NCI-H2107 (cell line): ENCODE results near the gene CNIH3.
"Not testable (repeated sequence)": the region's sequence is repeated elsewhere in the genome, so short reads cannot be mapped to it uniquely, and the experiment has no call there.

Experiments
- DNase-seq: peaks from one replicate; lab custom pipeline; 2025; lab: John Stamatoyannopoulos, UW

CNIH3 gene

DNA sequence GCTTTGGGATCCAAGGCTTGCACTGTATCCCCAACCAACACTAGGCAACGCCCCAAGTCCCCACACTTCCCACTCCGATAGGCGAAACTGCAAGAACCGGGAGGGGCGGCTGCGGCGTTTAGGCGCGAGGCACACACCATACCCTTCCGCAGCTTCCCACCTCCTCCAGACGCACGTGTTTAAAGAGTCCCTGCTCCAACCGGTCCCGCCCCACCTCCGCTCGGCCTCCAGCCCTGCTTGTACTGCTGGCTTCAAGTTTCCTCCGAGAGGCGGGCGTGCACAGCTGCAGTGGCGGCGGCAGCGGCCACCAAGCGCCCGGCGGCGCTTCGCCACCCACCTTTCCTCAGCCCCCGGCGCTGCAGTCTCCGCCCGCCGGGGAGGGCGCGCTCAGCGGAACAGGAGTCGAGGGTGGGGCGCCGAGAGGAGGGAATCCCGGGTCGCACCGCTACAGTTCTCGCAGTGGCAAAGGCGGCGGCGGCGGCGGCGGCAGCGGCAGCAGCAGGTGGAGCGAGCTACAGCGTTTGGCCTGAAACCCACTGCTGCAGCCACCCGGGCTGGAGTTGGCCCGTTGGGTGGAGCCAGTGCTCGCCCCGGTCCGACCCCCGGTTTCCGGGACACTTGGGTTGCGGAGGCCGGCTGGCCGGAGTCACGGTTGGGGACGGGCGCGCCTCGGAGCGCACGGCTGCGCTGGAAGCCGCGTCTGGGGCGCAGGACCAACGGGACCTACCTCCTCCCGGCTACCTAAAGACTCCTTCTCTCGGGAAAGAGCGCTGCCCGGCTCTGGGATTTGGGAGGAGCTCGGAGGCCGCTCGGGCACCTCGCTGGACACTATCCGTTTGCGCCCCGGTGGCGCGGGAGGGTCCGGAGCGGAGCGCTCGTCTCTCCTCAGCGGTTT, at the start of gene CNIH3:
Gene CNIH3, plus strand, starts transcription at position 457 of the 895 bp plus-strand sequence. CDS start 858 bp downstream, outside the sequence.
- peak; percentile 65 for DNase-seq

DNA sequence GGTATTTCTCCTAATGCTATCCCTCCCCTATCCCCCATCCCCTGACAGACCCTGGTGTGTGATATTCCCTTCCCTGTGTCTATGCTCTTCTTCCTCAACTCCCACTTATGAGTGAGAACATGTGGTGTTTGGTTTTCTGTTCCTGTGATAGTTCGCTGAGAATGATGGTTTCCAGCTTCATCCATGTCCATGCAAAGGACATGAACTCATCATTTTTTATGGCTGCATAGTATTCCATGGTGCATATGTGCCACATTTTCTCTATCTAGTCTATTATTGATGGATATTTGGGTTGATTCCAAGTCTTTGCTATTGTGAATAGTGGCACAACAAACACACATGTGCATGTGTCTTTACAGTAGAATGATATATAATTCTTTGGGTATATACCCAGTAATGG, 49.6 kb upstream of the CNIH3 start:
- not testable (repeated sequence) for DNase-seq

DNA sequence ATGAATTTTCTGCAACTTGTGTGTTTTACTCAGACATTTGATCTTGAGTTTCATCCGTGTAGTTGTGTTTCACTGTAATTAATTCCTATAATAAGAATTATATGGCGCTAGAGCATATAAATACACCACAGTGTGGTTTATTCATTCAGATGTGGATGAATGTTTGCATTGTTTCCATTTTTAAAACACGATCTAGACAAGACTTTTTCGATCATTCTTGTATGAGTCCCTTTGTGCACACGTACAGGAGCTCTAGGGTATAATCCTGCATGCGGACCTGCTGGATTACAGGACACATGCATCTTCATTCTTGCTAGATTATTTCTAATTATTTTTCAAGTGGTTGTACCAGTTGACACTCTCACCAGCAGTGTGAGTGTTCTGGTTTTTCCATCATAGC, 46.8 kb upstream of the CNIH3 start:
- DNase-seq: no peak

DNA sequence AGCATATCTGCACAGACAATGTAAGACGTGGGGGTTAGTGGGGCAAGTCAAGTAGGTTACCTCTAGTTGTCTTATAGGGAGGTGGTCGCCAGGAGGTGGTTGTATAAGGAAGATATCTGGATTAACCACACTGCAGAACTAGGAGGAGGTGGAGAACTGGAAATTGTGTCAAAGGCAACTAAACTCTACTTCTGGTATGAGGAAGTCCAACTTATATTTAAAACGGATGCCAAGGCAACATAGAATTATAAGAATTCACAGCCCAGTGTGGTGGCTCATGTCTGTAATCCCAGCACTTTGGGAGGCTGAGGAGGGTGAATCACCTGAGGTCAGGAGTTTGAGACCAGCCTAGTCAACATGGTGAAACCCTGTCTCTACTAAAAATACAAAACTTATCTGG, 44.1 kb upstream of the CNIH3 start:
- not testable (repeated sequence) for DNase-seq

DNA sequence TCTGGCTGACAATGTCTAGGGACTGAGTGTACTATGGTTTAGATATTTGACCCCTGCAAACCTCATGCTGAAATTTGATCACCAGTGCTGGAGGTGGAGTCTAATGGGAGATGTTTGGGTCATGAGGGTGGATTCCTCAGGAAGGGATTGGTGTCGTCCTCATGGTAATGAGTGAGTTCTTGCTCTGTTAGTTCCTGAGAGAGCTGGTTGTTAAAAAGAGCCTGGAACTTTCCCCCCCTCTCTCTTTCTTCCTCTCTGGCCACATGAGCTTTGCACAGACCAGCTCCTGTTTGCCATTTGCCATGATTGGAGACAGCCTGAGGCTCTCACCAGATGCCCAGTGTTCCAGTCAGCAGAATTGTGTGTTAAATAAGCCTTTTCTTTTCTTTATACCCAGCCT, 36.6 kb upstream of the CNIH3 start:
- DNase-seq: no peak

DNA sequence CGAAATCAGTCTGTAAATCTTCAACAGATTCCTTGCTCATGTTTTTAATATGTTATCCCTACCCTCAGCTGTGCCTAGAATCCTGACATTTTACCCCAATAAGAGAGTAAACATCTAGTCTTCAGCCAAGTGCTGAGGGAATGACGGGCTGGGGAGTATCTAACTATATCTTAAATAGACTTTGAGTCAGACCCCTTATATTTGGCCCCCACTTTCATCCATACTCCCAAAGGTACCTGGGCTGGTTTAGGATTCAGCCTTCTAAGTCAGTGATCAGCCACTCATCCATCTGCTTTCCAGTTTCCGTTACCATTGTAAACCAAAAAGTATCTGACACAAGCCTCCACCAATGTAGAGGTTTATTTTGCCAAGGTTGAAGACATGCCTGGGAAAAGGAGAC, 36.1 kb upstream of the CNIH3 start:
- DNase-seq: no peak

- DNase-seq: no peak
Observed at GRCh38 chr1:224582041-224582440, 34.1 kb upstream of the CNIH3 start.

GRCh38 chr1:224583774-224584173, 32.3 kb upstream of the CNIH3 start:
- no peak for DNase-seq

DNA sequence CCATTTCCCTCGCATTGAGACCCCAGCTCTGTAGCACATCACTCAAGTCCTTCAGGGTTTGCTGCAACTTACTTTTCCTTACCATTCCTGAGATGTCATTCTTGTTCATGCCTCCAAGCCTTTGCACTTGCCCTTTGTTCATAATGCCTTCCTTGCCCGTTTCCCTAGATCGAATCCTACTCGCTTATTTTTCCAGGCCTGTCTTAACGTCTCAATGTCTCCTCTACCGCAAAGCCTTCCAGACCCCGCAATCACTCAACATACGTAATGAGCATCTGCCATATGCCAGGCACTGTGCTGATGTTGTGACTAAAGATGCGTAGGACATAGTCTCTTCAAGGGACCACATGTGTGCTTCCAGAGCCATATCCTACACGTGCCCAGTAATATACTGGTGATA, 31.1 kb upstream of the CNIH3 start:
- no peak for DNase-seq

- DNase-seq: no peak
Observed at GRCh38 chr1:224587051-224587450, 29.1 kb upstream of the CNIH3 start.

GRCh38 chr1:224588515-224588914, 27.6 kb upstream of the CNIH3 start:
- no peak for DNase-seq

GRCh38 chr1:224589006-224589405, 27.1 kb upstream of the CNIH3 start:
- DNase-seq: no peak

- DNase-seq: no peak
Observed at GRCh38 chr1:224591326-224591725, 24.8 kb upstream of the CNIH3 start.

GRCh38 chr1:224592636-224593582, 23.2 kb upstream of the CNIH3 start:
- DNase-seq: peak; percentile 51

DNA sequence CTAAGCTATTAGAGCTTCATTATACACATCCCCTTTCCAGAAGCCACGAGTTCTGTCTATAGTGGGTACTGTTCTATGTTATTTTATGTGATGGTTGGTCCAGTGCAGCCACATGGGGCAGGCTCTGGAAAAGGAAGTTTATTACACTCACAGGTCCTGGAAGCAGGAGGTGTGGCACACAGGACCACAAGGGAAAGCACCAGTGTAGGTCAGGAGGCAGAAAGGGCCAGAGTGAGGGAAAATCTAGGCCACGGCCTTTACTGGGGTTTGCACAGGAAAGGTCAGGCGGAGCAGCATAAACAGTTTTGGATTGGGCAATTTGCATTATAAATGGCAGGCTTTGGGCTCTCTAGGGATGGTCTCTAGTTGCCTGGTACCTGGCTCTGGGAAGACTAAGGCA, 21.8 kb upstream of the CNIH3 start:
- no peak for DNase-seq

GRCh38 chr1:224594851-224595250, 21.3 kb upstream of the CNIH3 start:
- DNase-seq: no peak

DNA sequence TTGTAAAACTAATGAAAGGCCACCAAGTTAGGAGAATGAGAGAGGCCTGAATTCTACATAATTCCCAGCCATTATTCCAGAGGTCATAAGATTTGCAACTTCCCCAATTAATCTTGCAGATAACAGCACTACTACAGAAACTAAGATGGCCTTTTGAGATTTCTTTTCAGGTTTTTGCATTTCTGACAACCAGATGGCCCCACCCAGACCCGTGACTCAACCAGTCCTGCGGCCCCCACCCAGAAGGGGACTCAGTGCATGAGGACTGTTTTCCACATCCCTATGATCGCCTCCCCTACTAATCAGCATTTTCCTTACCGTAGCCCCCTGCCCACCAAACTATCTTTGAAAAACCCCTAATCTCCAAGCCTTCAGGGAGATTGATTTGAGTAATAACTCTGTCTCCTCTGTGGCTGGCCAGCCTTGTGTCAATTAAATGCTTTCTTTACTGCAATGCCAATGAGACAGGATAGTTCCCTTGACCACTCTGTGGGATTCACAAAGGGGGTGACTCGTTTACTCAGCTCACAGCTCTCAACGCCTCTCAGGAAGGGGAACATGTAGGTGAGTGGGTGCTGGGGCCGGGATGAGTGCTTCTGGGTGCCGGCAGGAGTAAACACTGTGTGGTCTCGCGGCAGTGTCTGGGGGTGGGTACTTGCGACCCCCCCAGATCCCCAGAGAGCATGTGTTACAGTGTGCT, 10.5 kb upstream of the CNIH3 start:
- DNase-seq: no peak

GRCh38 chr1:224607188-224608148, 8.6 kb upstream of the CNIH3 start:
- no peak for DNase-seq

DNA sequence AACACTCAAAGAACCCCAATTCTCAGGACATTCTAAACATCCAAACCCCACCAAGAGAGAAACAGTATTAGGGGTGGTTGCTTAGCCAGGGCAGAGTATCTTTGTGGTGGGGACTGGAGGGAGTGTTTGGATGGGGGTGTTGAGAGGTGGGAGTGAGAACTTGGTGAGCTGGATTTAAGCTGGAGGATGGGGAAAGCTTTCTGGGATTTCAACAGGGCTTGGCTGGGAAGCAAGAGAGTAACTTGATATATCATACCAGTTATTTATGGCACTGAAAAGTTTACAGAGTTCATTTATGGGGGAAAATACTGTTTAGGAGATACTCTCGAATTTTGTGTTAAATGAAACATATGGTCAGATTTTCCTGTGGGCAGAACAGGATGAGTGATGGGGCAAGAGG, 6.8 kb upstream of the CNIH3 start:
- no peak for DNase-seq

DNA sequence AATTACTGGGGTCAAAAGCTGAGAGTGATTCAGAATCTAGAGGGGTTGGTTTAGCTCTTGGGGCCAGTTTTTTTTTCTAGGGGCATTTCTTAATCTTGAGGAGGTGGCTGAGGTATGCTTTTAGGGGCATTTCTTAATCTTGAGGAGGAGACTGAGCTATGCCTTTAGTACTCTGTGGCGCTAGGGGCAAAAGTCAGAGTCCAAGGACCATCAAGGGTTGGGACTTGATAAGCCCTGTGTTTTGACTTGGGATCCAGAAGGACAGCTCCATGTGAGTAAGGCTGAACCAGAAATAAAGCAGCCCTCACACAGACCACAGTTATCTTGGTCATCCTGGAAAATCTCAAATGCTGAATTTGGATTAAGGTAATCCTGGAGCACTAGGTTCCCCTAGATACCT, 3.9 kb upstream of the CNIH3 start:
- DNase-seq: no peak

DNA sequence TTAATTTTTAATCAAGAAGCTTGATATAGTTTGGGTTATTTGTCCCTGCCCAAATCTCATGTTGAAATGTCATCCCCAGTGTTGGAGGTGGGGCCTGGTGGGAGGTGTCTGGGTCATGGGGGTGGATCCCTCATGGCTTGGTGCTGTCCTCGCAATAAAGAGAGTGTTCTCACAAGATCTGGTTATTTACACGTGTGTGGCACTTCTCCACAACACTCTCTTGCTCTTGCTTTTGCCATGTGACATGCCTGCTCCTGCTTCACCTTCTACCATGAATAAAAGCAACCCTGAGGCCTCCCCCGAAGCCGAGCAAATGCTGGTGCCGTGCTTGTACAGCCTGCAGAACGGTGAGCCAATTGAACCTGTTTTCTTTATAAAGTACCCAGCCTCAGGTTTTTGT, 2.6 kb upstream of the CNIH3 start:
- no peak for DNase-seq
